Nephron progenitor cell (in vitro differentiated cells): ENCODE measurements around the gene ITFG1.
"Not testable (repeated sequence)": the region's sequence is repeated elsewhere in the genome, so short reads cannot be mapped to it uniquely, and the experiment has no call there.

ENCODE experiments used
- DNase-seq: peaks from one replicate; pipeline ENCODE4 v3.0.0; 2021
- H3K27ac Mint-ChIP-seq: 2 replicates; pipeline ENCODE4 v1.8.0; 2021; ENCODE audit warnings: mild to moderate bottlenecking, moderate library complexity, mixed read lengths
- H3K27me3 Mint-ChIP-seq: 2 replicates; pipeline ENCODE4 v1.8.0; 2021; ENCODE audit warnings: mild to moderate bottlenecking, low read depth, mixed read lengths; ENCODE audit not compliant: poor library complexity
- H3K36me3 Mint-ChIP-seq: 2 replicates; pipeline ENCODE4 v1.8.0; 2021; ENCODE audit warnings: low read depth, mixed read lengths
- H3K4me1 Mint-ChIP-seq: 2 replicates; pipeline ENCODE4 v1.8.0; 2021; ENCODE audit warnings: mixed read lengths
- H3K4me3 Mint-ChIP-seq: 2 replicates; pipeline ENCODE4 v1.8.0; 2021; ENCODE audit warnings: mild to moderate bottlenecking, moderate library complexity, mixed read lengths
- H3K9me3 Mint-ChIP-seq: 2 replicates; pipeline ENCODE4 v1.8.0; 2021; ENCODE audit warnings: mild to moderate bottlenecking, moderate library complexity, mixed read lengths
- TF ChIP-seq, protein P1 (sequence below): fragments of 200-600 bp; sonication (generic); IDR thresholded peaks from 2 replicates; pipeline ENCODE4 v1.5.0; 2021; ENCODE audit warnings: antibody characterized with exemption

The ITFG1 gene

DNA sequence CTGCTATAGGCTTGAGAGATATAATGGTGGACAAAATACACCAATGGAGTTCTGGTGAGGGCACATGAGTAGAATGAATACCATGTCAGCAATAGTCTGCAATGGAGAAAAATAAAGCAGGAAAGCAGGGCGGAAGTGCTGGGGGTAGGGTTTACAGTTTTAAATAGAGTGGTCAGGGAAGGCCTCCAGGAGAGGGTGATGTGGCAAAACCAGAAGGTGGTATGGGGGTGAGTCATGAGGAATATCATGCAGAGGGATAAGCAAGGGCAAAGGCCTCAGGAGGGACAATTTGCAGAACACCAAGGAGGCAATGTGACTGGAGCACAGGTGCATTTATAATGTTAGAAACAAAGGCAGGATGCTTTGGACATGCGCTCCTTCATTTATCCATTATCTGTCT, 102.0 kb downstream of the ITFG1 start:
- TF ChIP-seq, protein P1, sequence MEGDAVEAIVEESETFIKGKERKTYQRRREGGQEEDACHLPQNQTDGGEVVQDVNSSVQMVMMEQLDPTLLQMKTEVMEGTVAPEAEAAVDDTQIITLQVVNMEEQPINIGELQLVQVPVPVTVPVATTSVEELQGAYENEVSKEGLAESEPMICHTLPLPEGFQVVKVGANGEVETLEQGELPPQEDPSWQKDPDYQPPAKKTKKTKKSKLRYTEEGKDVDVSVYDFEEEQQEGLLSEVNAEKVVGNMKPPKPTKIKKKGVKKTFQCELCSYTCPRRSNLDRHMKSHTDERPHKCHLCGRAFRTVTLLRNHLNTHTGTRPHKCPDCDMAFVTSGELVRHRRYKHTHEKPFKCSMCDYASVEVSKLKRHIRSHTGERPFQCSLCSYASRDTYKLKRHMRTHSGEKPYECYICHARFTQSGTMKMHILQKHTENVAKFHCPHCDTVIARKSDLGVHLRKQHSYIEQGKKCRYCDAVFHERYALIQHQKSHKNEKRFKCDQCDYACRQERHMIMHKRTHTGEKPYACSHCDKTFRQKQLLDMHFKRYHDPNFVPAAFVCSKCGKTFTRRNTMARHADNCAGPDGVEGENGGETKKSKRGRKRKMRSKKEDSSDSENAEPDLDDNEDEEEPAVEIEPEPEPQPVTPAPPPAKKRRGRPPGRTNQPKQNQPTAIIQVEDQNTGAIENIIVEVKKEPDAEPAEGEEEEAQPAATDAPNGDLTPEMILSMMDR: no peak
- no peak overlapping the region for H3K4me3 Mint-ChIP-seq
- DNase-seq: no peak
- H3K27ac Mint-ChIP-seq: no peak overlapping the region
- no peaks in the 10 kb centered on the region for H3K27me3 Mint-ChIP-seq
- H3K4me1 Mint-ChIP-seq: no peaks in the 10 kb centered on the region
- H3K9me3 Mint-ChIP-seq: peaks cover 13% of the 10 kb centered on the region
- H3K36me3 Mint-ChIP-seq: peaks cover 24% of the 10 kb centered on the region

DNA sequence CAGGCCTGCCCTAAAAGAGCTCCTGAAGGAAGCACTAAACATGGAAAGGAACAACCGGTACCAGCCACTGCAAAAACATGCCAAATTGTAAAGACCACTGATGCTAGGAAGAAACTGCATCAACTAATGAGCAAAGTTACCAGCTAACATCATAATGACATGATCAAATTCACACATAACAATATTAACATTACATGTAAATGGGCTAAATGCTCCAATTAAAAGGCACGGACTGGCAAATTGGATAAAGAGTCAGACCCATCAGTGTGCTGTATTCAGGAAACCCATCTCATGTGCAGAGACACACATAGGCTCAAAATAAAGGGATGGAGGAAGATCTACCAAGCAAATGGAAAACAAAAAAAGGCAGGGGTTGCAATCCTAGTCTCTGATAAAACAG, 111.8 kb downstream of the ITFG1 start:
- not testable (repeated sequence) for DNase-seq, H3K4me3 Mint-ChIP-seq
- peaks cover 90% of the 10 kb centered on the region for H3K36me3 Mint-ChIP-seq

DNA sequence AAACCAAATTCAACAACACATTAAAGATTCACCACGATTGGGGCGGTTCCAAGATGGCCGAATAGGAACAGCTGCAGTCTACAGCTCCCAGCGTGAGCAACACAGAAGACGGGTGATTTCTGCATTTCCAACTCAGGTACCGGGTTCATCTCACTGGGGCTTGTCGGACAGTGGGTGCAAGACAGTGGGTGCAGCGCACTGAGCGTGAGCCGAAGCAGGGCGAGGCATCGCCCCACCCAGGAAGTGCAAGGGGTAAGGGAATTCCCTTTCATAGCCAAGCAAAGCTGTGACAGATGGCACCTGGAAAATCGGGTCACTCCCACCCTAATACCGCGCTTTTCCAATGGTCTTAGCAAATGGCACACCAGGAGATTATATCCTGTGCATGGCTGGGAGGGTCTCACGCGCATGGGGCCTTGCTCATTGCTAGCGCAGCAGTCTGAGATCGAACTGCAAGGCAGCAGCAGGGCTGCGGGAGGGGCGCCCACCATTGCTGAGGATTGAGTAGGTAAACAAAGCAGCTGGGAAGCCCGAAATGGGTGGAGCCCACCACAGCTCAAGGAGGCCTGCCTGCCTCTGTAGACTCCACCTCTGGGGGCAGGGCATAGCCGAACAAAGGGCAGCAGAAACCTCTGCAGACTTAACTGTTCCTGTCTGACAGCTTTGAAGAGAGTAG, 113.7 kb downstream of the ITFG1 start:
- H3K4me3 Mint-ChIP-seq, H3K27me3 Mint-ChIP-seq, DNase-seq, H3K27ac Mint-ChIP-seq, H3K4me1 Mint-ChIP-seq: not testable (repeated sequence)
- peaks cover 67% of the 10 kb centered on the region for H3K9me3 Mint-ChIP-seq
- peaks cover 75% of the 10 kb centered on the region for H3K36me3 Mint-ChIP-seq

More for the DNA sequence above, 111.8 kb downstream of the ITFG1 start:
- not testable (repeated sequence) for H3K27me3 Mint-ChIP-seq, H3K27ac Mint-ChIP-seq, H3K4me1 Mint-ChIP-seq
- H3K9me3 Mint-ChIP-seq: peaks cover 82% of the 10 kb centered on the region

DNA sequence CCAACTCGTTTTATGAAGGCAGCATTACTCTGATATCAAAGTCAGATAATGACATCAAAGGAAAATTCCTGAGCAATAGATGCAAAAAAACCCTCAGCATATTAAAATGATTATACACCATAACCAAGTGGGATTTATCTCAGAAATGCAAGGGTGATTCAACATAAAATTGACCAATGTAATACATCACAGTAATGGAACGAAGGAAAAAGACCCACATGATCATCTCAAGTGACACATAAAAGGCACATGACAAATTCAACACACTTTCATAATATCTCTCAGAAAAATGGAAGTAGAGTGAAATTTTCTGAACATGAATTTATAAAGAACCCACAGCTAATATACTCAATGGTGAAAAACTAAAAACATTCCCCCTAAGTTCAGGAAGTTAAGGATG, 118.8 kb downstream of the ITFG1 start:
- TF ChIP-seq, protein P1: no peak
- no peaks in the 10 kb centered on the region for H3K27me3 Mint-ChIP-seq
- no peak for DNase-seq
- H3K9me3 Mint-ChIP-seq: peaks cover 39% of the 10 kb centered on the region
- H3K27ac Mint-ChIP-seq: no peak overlapping the region
- no peaks in the 10 kb centered on the region for H3K4me1 Mint-ChIP-seq
- H3K36me3 Mint-ChIP-seq: peaks cover 49% of the 10 kb centered on the region
- H3K4me3 Mint-ChIP-seq: no peak overlapping the region

DNA sequence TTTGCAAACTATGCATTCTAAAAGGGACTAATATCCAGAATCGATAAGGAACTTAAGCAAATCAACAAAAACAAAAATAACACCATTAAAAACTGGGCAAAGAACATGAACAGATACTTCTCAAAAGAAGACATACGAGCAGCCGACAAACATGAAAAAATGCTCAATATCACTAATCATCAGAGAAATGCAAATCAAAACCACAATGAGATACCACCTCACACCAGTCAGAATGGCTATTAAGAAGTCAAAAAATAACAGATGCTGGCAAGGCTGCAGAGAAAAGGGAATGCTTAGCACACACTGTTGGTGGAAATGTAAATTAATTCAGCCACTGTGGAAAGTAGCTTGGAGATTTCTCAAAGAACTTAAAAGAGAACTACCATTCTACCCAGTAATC, 130.3 kb downstream of the ITFG1 start:
- H3K27me3 Mint-ChIP-seq, H3K4me3 Mint-ChIP-seq, DNase-seq, H3K27ac Mint-ChIP-seq, H3K36me3 Mint-ChIP-seq, H3K4me1 Mint-ChIP-seq: not testable (repeated sequence)
- H3K9me3 Mint-ChIP-seq: peaks cover 20% of the 10 kb centered on the region

DNA sequence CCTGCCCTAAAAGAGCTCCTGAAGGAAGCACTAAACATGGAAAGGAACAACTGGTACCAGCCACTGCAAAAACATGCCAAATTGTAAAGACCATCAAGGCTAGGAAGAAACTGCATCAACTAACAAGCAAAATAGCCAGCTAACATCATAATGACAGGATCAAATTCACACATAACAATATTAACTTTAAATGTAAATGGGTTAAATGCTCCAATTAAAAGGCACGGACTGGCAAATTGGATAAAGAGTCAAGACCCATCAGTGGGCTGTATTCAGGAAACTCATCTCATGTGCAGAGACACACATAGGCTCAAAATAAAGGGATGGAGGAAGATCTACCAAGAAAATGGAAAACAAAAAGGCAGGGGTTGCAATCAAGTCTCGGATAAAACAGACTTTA, 136.6 kb downstream of the ITFG1 start:
- not testable (repeated sequence) for H3K27me3 Mint-ChIP-seq, DNase-seq, H3K4me1 Mint-ChIP-seq, H3K27ac Mint-ChIP-seq, H3K4me3 Mint-ChIP-seq
- Mint-ChIP-seq H3K9me3 (peaks cover 39% of the 10 kb centered on the region), H3K36me3 (peaks cover 18% of the 10 kb centered on the region)

DNA sequence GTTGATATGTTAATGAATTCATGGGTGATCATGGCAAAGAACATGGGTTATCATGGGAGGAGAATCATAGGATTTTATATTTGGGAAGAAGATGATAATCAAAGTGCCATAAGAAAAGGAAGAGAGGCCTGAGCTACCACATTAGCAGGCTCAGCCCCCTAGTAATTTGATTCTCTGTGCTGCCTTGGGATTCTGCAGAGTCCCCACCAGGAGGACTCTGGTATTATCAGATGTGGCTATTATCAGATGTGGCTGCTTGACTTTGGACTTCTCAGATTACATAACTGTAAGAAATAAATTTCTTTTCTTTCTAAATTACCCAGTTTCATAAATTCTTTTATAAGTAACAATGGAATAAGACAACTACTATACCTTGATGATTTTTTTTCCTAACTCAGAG, 137.6 kb downstream of the ITFG1 start:
- no peaks in the 10 kb centered on the region for H3K4me1 Mint-ChIP-seq
- TF ChIP-seq, protein P1: no peak
- no peak overlapping the region for H3K4me3 Mint-ChIP-seq
- H3K36me3 Mint-ChIP-seq: peaks cover 18% of the 10 kb centered on the region
- no peak for DNase-seq
- no peaks in the 10 kb centered on the region for H3K27me3 Mint-ChIP-seq
- H3K27ac Mint-ChIP-seq: no peak overlapping the region
- peaks cover 39% of the 10 kb centered on the region for H3K9me3 Mint-ChIP-seq

DNA sequence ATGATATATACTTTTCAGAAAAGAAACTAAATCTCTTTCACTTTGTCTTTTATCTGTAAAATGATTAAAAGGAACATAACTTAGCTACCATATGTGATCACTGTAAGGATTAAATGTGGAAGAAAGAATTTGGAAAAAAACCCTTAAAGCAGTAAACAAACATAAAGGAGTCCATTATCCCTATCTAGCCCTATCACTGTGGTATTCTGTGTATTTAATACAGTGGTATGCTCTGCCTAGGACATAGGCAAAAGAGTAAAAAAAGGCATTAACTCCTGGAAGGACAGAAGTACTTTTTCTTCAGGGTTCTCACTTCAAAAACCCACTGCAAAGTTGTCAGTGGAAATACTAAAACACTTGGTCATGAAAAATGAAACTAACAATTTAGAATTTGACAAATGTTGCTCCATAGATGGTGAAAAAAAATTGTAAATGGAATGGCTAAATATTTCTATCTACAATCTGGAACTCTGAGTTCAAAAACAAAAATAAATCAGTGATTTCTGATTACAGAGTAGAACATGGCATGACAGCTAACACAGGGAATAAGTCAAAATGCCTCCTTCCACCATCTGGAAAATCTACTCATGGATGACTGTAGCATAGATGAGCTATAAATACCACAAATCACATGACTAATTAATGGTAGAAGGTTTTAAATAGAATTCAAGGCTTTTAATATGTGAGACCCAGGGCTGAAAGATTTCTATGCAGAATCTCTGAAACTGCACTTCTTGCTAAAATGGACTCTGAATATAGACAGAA, 140.1 kb downstream of the ITFG1 start:
- peaks cover 12% of the 10 kb centered on the region for H3K36me3 Mint-ChIP-seq
- peak overlapping the region; percentile 49 for H3K27ac Mint-ChIP-seq

More for the DNA sequence above, 140.1 kb downstream of the ITFG1 start:
- Mint-ChIP-seq H3K9me3 (peaks cover 21% of the 10 kb centered on the region), H3K4me3 (no peak overlapping the region), H3K27me3 (no peaks in the 10 kb centered on the region), H3K4me1 (no peaks in the 10 kb centered on the region)
- DNase-seq: no peak
- TF ChIP-seq, protein P1: no peak
